ENCODE measurements around the gene KCNN2. TPM values are rescaled to one million over a fixed set of nuclear protein-coding genes. Genes with fewer than 3 reads are reported as not detected.

KCNN2 gene
- total and polyA plus RNA-seq, 9 of the 15 experiments (the other 6 are each of a cell fraction or from before 2014, with no cell fraction given) = 0.07 TPM; not detected in 8

GRCh38 chr5:114319236-114319635 is 42.6 kb upstream of the KCNN2 start (continued):
- TF ChIP-seq REST (IDR thresholded peaks at IDR 0.05; ENCODE audit: borderline replicate concordance) (no peak), REST (CRISPR knock-in tag; IDR thresholded peaks at IDR 0.05; ENCODE audit: low read depth) (no peak), ZNF644 (tag; IDR thresholded peaks at IDR 0.05; ENCODE audit: low read depth) (no peak), ZNF133 (CRISPR knock-in tag; IDR thresholded peaks at IDR 0.05) (no peak), FOXA3 (CRISPR knock-in tag; conservative IDR thresholded peaks at IDR 0.05 in 1 of 2, IDR thresholded peaks at IDR 0.05 in 1 of 2) (no peak)

Data from K562 (cell line).